Measurements from ENCODE around the gene HLA-DMB.
"Not testable (repeated sequence)": the region's sequence is repeated elsewhere in the genome, so short reads cannot be mapped to it uniquely, and the experiment has no call there.

Gene HLA-DMB

DNA sequence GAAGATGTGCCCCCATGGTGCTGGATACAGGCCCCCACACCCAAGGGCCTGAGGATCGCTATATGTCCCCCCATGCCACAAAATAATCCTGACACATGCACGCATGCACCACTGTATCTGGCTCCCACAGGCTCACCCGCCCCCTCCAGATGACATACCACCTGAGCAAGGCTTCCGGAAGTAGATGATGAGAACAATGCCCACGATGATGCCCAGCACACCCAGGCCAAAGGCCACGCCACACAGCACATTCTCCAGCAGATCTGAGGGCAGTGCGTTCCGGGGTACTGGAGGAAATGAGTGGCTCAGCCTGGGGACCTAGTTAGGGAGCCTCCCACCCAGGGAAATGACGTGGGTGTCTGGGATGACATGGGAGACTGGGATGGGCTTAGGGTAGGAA, 8.3 kb upstream of the HLA-DMB start:
- DNase-seq = no peak

DNA sequence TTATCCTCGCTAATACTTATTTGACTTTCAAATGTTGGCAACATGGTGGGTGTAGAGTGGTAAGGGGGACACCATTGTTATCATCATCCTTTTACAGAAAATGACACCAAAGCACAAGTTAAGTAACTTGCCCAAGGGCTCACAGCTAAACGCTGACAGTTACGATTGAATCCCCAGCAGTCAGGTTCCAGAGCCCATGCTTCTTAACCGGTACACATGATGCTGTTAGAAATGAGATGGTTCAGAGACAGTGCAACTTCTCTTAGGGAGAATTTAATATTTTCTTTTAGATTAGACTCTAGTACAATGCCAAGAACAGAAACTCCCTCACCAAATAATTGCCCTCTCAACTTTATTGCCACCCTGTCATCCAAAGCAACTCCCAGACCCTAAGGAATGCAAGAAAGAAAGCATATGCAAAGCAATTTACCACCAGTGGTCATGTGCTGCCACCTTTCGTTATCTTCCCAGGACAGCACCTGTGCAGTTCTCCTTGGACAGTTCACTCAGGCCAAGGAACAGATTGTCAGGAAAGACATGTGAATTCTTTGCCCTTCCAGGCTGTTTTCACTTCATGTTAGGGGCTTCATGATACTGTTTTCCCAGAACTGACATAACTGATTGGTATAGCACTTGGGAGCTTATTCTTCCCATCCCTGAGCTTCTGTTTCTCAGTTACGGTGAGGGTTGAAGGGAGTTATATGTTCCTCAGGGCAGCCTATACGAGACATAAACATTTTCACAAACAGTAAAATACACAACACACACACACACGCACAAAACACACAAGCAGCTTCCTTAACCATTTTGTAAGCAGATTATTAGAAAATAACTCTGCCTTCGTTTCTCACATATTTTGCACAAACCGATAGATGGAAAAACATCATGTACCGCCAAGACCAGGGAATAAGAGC, 7.0 kb upstream of the HLA-DMB start:
- DNase-seq = peak; percentile 73

DNA sequence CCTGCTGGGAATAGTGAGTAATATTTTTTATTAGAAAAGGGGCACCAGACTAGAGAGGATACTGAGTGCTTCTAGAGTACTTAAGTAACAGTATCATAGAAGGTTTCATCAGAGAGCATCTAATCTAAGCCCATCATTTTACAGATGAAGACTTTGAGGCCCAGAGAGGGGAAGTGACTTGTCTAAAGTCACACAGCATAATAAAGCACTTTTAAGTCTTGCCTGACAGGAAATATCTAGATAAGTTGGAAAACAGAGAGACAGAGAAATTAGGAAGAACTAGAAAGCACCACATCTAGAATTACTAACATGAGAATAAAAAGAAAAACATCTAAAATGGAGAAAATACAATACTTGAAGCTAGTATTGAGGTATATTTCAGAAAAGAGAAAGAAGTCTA, 6.1 kb upstream of the HLA-DMB start:
- no peak for DNase-seq

DNA sequence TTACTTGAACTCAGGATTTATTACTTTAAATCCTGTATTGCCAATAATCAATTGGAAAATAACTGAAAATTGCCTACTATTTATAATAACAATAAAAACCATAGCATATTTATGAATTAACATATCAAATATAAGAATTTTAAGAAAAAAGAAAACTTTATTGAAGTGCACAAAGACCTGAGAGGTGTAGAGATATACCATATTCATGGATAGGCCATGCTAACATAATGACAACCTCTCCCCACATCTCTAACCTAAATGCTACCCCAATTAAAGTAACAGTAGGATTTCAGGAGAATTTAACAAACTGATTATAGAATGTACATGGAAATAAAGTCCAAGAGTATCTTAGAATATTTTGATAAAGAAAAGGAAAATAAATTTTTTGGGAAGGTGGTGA, 5.1 kb upstream of the HLA-DMB start:
- no peak for DNase-seq

DNA sequence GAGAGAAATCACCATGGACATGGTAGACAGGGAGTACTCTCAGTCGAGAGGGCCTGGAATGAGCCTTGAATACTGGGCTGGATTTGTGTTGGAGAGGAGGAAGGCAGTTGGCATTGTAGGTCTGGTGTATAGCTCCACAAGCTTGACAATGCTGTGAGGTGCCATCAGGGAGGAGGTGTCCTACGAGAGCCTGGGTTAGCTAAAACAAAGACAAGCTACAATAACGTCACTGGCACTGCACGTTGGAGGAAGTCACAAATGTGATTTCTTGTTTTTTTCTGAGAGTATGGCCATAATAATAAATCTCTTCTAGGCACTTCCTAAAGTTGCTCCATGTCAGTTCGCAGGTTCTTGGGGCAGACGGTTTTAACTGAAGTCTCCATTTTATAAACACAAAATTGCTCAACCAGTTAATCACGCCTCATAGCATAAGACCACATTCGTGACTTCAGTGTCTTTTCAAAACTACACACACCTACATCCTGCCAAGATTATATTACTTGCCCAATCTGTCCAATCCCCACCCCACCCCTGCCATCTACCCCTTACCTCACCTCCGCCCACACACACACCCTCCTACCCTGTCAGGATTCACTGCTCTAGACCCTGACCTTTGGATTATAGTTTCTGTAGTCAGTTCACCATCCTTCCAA, 4.4 kb upstream of the HLA-DMB start:
- DNase-seq = no peak

DNA sequence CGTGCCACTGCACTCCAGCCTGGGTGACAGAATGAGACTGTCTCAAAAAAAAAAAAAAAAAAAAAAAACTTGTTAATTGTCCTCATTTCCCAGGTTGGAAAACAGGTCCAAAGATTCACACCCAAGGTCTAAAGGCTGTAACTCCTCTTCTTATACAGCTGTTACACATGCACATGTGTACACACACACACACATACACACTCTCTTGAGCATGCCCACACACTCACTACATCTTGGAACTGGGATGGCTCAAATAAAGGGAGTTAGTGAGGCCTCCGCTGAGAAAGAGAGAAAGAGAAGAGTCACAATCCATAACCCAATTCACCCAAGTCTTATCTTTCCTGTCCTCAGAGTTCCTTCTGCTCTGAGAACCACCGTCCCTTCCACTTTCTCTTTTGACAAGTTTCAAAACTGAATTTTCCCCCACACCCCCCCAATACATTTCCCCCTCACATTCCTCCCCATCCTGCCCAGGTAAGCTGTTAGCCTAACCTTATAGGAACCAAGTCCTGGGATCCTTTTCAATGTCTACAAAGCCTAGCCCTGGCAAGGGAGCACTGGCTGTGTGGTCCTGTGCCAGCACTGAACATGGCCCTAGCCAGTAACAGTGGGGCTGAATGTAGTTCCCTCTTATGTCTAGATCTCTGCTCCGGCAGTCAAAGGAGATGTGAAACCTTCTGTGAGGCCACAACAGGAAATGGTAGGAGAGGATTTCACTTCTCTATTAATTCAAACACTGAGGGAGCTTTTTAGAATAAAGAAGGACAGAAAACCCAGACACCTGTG, 3.2 kb upstream of the HLA-DMB start:
- DNase-seq = peak; percentile 66

DNA sequence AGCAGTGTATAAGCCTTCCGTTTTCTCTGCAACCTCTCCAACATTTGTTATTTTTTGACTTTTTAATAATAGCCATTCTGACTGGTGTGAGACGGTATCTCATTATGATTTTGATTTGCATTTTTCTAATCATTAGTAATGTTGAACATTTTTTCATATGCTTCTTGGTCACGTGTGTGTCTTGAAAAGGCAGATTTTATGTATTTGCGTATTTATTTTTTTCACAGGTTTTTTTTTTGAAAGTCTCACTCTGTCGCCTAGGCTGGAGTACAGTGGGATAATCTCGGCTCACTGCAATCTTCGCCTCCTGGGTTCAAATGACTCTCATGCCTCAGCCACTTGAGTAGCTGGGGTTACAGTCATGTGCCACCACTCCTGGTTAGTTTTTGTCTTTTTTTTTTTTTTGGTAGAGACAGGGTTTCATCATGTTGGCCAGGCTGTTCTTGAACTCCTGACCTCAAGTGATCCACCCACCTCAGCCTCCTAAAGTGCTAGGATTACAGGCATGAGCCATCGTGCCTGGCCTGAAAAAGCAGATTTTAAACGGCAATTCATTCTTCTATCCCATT, 1.8 kb upstream of the HLA-DMB start:
- DNase-seq = not testable (repeated sequence)

DNA sequence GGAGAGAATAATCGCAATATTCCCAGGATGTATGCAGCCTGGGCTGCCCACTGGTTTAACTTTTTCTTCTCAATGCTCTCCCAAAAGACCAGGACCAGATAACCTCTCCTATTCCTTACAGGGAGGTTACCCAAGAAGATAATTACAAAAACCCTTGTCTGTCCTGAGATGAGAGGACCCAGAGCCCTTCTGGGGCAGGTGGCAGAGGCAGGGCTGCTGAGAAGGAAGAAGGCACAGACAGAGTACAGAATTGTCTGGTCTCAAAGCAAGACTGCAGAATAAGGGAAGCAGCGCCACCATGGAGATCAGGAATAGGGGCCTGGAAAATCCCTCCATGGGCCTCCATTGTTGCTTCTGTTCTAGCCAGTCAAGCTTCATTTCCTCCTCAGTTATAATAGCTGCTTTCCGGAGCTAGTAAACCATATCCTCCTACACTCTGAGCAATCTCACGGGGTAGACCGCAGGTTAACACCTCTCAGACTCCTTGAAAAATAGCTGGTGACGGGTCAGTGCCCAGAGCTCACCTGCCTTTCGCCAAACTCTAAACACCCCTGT, 463 bp upstream of the HLA-DMB start:
- peak; percentile 73 for DNase-seq

DNA sequence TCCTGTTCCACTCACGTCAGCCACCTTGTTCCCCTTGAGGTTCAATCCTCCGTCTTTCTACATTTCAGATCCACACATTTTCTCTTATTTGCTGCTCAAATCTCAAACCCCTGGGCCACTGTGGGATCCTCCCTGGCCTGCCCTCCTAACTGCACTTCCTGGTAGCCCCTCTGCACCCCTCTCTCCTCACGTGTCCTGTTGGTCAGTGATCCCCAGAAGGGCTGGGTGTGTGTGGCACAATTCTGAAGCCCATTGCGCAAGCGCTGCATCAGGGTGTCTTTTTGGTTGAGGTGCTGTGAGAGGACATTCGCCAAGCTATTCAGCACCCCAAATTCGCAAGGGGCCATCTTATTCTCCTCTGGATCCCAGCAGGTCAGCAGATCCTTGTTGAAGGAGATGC, 2.3 kb downstream of the HLA-DMB start:
- no peak for DNase-seq

DNA sequence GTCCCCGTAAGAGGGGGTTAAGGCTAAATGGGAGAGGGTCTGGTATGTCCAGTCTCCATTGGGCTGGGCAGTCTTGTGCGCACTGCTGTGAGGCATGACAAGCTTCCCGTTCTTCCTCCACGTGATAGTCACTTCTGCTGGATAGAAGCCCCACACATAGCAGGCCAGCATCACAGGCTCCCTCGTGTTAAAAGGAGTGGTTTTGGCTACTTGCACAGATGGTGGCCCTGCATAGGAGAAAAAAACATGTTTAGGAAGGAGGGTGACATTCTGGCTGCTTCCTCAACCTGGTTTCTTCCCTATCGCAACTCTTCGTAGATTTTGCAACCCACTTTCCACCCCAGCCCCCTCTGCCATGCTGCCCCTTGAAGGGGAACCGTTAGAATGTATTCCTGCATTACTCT, 3.6 kb downstream of the HLA-DMB start:
- DNase-seq = no peak

DNA sequence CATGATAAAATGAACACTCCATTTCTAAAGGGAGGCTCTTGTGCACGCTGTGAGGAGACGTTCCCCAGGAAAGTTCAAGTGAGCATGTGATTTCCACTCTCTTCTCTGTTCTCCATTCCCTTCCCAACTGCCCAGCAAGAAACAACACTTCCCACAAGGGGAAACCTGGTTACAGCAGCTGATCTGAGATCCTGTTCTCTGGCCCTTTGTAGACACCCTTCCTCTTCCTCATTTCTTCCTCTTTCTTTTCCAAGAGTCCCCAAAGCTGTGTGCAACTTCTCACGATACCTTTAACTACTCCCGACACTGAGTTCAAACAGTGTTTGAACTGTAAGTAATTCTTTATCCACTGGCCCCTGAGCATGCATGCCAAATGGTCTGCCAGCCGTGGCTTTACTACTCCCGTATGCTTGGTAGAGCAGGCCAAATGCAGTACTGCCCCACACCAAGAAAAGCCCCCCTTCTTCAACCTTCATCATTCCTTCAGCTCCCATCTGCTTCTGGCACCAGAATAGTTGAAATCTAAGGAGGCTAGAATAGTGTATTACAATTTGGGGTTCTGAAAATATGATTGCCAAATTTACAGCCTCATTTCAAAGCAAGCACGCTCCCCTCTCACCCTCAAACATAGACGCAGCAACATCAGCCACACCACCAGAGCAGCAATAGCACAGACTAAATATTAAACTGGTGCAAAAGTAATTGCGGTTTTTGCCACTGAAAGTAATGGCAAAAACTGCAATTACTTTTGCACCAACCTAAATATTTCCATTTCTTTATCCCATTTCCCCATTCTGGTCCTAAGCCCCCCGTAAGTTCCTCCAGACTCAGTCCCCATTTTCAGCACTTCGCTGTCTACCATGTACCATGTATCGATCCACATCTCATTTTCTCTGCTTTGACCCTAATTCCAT, 4.3 kb downstream of the HLA-DMB start:
- DNase-seq = no peak

DNA sequence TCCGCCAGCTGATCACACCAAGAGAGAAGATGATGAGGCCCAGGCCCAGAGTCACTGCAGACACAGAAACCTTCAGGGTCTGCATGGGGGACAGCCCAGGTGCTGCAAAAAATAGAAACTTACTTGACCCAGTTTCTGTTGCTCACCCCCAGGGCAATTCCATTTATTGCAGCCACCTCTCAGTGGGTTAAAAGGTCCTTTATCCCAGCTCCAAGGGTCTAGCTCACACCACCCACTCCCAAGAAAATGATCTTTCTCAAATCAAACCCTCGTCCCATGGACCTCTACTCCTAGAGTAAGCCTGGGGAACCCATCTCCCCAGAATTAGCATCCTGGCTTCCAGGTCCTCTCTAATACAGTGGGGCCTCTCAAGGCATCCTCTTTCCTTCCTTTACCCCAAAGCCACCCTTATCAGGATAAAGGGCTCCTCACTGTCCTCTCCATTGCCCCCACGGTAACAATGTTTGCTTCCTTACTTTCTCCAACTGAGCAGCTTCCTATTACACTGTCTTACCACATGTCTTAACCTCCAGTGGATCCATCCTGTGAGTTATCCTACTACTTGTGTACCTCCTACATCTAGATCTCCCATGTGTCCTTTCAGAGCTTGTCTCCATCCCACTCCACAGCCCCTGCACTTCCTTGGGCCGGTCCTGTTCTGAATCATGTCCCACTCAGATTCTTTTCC, 5.1 kb downstream of the HLA-DMB start:
- no peak for DNase-seq

DNA sequence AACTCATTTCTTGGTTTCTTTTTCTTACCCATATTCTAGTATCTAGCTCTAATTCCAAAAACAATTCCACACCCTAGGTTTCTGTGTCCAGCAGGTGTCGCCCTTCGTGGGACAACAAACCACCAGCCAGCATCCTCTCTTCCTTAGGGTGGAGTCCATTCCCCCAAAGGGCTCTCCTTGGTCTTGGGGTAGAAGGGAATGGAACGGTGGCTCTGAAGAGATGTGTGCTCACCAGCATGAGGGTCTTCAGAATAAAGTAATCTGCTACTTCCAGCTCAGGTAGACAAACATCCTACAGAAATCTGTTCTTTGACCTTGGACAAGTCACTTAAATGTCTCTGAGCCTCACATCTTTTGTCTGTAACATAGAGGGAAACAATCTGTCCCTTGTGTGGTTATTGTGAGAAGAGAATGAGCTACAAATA, 7.2 kb downstream of the HLA-DMB start:
- peak; percentile 92 for DNase-seq

DNA sequence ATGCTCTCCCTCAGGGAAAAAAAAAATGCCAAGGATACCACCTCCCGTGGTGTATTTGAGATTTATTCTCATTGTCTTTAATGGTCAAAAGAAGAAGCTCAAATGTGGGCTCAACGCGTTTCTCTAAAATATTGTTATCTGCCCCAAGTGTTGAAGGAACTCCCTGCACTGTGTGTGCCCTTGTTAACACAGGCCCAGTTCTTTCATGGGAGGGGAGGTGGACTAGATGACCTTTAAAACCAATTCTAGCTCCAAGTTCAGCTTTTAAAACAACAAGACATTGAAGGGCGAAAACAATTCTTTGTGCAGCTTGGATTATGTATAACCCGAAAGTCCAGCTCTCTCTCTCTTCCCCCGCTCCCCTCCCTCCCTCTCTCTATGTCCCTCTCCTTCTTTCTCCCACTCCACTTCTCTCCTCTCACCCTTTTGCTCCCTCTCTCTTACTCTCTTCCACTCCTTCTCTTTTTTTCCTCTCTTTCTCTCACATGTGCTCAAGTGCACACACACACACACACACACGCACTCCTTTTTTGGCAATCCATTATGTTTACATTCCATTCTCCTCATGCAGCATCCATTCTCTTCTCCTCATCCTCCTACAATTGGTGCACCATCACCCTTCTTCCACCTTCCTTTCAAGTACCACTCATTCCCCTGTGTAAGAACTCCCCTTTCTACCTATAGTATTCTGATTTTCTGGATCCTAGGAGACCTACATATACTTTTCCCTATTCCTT, 8.5 kb downstream of the HLA-DMB start:
- no peak for DNase-seq

DNA sequence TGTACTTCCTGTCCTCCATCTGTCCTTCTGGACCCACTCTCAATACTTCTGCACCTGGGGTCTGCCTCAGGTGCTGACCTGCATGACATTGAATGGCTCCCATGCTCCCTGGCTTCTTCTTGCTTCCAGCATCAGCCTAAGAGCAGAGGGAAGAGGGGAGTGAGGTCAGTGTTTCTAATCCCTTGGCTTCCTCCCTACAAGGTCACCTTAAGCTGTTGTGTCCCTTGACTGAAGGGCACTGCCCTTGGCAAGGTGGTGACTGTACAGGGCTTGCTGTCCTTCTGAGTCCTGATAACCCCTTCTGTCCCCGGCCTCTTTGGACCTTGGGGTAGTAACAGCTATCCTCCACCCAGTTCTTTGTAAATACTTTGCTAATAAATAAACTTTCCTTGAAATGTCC, 9.6 kb downstream of the HLA-DMB start:
- DNase-seq = no peak

DNA sequence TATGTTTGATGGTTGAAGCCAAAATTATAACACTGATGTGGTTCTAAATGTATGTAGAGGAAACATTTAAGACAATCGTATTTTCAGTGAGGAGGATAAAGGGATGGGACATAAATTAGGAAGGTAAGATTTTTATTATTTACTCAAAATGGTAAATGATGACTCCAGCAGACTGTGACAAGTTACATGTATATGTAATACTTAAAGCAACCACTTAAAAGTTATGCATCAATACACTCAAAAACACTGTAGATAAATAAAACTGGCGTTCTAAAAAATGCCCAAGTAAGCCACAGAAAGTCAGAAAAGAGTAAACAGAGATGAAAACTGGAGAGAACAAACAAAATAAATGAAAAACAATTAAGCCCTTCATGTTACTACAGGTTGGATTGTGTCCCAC, 18.7 kb downstream of the HLA-DMB start:
- DNase-seq = no peak

DNA sequence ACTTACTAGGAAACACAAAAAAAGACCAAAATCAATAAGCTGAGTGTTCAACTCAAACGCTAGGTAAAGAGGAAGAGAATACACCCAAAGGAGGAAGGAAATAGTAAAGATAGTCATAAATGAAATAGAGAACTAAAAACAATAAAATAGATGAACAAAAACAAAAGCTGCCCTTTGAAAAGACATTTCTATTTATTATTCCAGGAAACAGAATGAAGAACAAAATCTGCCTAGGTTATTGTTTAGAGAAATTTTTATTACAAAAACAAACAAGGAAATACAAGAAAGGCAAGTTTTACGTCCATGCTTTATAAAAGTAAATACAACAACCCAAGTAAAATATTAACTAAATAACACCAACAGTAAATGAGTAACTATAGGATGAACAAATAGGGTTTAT, 20.1 kb downstream of the HLA-DMB start:
- DNase-seq = no peak

DNA sequence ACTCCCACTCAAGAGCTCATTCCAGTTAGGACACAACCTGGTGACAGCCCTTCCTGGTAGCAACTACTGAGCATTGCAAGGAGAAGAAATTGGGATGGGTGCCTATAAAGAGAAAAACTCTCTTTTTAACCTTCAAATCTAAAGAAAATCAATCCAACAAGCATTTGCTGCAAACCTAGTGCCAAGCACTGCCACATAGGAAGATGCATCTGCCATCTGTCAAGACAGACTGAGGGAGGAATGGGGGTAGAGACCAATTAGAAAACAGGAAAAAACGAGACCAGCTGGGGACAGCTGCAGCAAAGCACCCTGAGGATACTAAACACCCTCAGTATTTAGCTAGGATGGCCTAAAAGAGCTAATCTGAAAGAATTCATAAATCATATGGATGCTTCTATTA, 27.9 kb downstream of the HLA-DMB start:
- DNase-seq = no peak

DNA sequence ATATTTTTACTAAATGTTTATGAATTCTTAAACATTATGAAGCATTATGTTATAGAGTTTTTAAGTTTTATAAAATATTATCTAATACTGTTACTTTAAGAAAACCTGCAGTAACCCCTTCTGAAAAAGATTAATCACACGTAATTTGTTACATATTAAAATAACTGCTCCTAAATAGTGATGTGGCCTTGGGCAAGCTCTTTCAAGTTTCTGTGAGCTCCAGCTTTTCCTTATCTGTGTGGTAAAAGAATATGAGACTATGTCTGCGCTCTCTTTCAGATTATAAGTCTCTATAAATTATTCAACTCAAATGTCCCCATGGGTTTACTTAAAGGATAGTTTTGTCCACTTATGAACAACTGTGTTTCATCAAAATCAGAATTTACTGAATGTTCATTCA, 31.9 kb downstream of the HLA-DMB start:
- no peak for DNase-seq

DNA sequence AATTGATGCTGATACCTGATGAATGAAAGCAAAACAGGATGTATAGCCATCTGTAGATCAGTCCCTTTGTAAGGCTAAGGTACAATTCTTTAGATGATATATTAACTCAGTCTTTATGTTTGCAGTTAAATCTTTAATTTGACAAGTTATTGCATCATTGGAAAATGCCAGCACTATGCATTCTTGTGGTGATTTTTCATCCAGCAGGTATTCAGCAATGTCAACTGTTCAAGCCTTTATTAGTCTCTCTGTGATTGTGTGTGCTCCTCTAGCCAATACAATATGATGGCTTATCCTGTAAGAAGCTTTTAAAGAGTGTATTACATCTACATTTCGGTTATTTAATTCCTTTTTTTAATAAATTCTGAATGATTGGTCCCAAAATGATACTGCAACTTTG, 34.3 kb downstream of the HLA-DMB start:
- DNase-seq = no peak

DNA sequence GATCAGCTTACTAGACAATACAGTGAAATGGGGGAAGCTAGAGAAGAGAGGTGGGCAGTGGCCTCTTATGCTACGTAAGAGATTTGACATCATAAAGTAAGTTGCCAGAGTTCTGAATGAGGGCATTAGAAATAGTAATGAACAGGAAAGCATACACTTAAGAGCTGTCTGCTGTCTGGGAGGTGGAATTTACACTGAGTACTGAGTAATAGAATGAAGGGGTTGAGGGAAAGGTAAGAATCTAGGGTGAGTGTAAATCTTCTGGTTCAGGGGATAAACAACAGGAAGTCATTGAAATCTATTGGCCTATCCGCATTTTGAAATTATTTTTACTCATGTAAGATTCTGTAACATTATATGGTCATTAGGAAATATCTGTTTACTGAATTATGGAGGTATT, 35.8 kb downstream of the HLA-DMB start:
- DNase-seq = no peak

Data from activated effector memory CD4-positive, alpha-beta T cell treated with anti-CD3 and anti-CD28 coated beads, Interleukin-2, amount 50 U/mL, for 16 hours (primary cell).